Femur (tissue), 1 donor: Measurements from ENCODE around the gene CNTN2.

Source experiments
- DNase-seq: peaks from one replicate; pipeline ENCODE4 v3.0.0-alpha.2; 2017

CNTN2 gene

DNA sequence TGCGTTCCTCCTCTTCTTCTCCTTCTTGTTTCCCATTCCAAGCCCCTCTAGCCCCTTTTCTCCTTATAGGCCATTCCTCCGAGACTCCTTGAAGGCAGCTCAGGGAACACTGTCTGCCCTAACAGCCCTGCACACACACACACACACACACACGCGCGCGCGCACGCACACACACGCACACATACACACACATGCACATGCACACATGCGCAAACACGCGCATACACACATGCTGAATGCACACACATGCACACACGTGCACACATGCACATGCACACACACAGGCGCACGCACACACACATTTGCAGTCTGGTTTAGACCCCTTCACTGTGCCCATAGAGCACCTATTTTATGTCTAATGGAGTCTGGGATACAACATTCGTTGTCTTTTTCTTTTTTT is 17.8 kb upstream of the CNTN2 start:
- no peak for DNase-seq

DNA sequence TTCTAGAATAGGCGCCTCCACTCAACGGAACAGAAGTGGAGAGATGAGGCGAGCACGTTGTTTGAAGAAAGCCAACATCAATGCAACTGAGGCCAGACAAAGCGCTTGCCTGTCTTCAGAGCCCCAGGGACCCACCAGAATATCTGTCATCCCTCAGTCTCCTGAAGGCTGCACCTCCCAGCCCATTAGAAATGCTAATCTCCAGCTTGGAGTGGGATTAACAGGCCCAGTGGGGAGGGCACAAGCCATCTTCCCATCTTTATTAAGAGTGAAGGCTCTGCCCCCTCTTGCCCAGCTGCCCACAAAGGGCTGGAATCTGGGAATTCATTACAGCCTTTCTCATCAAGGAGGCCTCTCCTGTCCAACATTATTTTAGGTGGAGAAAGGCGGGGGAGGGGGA is 16.8 kb upstream of the CNTN2 start:
- DNase-seq = no peak

DNA sequence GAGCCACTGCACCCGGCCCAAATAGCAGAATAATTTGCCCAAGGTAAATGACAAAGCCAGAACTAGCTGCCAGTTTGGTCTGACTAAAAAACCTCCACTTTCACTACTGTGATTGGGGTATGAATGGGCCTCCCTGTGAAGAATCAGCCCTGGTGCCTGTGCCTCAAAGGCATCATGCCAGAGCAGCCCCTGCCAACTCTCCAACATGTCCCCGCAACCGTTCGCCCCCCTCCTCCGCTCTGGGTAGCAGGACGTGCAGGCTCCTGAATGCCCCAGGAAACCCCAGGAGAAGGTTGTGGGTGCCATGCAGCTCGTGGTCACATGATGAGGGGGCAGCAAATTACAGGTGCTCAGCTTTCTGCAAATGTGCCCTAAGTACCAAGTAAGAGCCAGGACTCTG is 14.6 kb upstream of the CNTN2 start:
- DNase-seq = no peak

DNA sequence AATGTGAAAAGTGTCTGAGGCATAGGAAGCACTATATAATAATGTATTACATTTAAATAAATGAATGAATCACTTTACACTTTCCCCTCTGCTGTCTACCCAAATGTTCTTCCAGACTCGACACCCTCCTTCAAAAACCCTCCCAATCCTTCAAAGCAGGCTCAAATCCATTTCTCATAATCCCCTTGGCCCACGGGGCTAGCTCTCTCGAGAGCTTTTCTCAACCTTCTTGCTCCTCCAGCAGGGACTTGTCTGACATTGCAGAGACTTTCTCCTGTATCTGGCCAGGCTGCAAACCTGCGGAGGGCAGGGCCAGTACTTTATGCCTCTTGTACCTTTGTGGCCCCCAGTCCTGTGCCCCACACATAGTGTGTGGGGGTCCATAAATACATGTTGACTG is 14.1 kb upstream of the CNTN2 start:
- DNase-seq = no peak

DNA sequence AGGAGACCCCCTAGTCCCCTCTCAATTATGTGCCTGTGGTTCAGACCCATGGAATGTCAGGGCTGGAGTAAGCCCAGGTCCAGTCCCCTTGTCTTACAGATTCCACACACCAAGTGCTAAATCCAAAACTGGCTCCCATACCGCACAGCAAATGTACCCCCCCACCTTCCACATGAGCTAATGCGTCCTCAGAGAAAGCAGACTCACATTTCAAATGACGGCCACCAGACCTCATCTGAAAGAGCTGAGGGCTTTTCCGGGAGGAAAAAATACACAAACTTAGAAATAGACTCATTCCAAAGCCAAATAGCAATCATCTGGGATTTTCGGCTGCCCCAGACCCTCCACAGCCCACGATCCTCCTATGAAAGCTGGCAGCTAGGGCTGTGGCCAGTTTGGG is 12.8 kb upstream of the CNTN2 start:
- no peak for DNase-seq

DNA sequence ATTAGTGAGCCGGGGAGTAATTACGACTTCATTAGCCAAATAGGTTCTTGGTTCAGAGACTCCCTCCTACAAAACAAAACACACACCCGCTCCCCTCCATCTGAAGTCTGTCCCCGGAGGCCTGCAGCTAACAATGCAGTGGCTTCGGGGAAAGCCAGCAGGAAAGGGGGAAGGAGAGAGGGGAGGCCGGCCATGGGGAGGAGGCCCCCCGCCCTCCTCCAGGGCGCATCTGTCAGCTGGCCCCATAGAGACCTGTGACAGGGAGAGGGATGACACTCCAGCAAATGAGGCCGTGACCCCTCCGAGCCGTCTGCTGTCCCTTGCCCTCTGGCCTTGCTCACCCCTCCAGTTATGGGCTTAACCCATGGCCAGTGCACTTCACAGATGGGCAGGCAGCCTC is 12.1 kb upstream of the CNTN2 start:
- no peak for DNase-seq

DNA sequence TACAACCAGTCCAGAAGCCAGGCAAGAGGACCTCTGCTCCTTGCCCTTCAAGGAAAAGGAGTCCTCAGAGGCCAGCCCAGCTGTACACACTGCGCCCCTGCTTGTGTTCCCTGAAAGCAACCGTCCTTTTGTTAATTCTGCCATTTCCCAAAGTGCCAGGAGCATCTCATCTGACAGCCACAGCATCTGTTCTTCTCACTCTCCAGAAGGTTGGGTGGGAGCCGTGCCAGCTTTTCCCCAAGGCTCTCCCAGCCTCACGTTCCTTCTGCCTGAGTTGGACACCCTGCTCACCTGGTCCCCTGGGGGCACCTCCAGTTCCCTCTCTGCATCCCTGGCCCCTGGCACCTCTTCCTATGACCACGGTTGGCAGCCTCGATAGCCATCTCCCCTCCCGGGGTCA is 10.5 kb upstream of the CNTN2 start:
- no peak for DNase-seq

DNA sequence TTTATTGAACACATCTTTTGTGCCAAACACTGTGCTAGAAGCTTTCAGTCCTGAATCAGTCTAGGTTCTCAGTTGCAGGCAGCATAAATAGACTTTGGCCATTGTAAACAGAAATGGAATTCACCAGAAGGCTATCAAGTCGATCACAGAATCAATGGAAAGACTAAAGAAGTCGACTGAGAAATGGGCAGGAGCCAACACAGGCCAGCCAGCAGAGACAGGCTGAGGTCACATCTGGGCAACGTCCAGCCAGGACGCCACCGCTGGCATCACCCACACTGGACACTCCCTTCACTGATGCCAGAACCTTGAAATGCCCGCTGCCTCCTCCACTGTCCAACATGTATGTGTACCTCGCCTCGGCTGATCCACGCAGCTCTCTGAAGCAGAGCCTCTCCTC is 5.5 kb upstream of the CNTN2 start:
- DNase-seq = no peak

DNA sequence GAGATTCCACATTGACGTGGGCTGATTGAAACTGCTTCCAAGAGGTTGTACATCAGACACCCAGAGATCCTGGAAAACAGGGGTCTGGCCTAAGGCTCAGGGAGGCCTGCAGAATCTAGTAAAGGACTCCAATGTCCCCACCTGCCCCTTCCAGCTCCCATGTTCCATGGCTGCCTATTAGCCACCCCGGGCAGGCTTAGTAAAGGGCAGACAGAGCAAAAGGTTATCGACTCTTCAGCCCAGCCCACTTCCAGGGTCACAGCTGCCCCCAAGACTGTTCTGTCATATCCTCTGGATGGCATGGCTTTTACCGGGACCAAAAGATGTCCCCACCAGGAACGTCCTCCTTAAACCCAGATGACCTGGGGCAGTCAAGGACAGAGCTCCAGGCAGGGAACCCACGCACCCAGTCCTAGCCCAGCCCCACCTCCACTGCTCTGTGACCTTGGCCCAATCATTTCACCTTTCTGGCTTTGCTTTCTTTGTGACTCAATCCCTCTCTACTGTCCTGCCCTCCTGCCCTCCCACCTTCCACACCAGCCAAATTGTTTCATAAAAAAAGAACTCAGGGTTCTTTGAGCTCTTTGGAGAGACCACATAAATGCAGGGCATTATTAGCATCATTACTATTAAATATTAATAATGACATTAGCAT is 4.8 kb upstream of the CNTN2 start:
- no peak for DNase-seq

DNA sequence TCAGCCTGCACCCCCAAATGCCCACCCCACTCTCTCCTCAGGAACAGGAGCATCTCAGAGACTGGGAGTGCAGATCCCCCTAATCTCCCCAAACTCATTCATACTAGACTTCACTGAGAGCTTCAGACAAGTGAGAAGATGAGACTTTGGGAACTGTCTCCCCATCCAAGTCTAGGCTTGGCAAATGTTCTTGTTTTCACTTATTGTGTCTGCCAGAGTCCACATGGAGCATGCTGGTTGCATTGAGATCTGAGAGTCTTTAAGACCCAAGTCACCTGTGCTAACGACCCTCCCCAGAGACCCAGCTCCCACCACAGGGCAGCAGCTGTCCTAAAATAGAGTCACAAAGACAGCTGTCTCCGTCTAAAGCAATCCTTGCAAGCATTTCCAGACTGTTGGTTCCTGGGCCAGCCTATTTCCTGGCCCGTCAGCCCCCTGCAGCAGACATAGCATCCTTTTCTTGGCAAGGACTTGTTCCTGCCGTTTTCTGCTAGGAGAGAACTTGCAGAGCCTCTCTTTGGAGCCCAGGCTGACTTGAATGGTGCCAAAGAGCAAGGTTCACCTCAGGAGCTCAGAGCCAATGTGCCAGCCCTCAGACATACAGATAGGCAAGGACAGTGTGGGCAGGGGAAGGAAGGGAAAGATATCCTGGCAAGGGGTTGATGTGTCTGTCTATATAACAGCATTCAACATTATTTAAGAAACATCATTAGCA is 1.9 kb upstream of the CNTN2 start:
- DNase-seq = no peak

DNA sequence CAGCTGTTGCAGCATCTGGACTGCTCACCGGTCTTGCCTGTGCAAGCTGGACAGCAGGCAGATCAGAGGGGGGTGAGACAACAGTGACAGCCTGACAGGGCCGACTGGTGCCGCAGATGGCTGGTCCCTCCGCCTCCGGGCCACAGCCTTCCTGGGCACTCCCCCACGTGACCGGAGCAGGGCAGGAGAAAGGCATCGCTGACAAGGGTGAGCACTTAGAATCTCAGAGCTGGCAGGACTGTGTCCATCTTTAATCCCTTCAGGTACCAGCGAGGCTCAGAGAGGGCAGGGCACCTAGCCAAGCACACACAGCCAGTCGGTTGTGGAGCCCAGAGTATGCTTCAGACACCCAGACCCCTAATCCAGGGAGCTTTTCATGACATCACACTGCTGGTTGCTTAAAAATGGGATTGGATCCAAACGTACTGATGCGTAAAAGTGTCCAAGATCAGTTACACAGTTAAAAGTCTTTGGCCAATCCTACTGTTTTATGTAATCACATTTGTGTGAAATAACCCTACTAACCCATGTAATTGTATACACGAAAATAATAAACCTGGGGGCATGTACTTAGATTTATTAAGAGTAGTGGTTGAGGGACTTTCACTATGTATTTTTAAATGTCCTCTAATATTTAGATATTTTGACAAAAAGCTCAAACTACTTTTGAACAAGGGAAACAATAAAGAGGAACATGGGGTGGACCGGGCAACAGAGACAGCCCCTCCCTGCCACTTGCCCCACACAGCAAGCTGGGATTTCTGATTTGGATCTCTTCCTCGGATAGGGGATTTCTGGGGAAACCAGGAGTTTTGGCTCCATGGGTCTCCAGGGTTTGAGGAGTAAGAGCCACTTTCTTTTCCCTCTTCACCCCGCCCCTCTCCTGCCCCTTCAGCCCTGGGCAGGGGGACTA is 758 bp upstream of the CNTN2 start:
- no peak for DNase-seq

DNA sequence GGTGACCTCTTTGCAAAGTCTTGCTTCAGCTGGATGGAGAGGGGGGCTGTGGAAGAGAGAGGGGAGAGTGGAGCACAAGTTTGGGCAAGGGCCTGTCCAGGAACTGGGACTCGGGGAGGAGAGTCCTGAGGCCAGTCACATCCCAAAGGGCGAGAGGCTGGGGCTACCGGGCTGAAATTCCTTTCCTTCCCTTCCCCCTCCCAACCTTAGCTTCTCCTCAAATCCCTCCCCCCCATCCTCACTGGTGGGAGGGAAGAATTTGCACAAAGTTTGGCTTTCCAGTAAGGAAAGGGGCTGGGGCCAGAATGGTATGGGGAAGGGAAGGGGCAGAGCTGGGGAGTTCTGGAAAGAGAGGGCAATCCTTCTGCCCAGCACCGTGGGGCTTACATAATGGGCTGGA is 854 bp downstream of the CNTN2 start:
- DNase-seq = no peak

DNA sequence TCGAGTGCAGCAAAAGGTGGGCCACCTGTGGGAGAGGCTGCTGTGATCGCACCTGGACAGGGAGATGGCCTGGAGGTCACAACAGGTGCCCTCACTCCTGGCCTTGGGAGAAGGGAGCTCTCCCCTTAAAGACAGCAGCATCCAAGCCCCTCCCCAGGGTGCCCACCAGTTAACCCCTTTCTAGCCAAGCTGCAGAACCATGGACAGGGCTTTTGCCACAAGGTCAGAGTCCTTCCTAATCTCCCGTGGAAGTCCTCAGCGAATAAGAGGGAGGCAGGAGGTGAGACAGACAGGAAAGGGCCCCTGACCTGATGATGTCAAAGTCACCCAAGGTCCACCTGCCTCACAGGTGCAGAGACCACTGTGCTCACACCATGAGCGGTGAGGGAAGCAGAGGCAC is 1.7 kb downstream of the CNTN2 start:
- no peak for DNase-seq

DNA sequence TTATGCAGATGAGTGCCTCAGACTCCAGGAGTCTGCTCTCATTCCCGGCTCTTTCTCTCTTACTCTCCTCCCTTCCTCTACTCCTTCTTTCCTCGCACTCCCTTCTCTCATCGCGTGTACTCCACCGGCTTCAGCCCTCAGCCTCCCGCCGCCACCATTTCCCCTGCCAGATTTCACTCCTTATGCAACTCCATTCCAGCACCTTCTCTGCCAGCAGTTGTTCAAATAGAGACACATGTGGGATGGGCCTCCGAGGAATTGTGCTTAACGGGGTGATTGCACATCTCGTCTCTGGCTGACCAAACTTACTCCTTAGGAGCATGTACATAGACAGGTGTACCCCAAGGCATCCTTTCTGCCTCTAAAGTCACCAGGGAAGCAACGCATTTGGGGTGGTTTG is 2.1 kb downstream of the CNTN2 start:
- DNase-seq = no peak

DNA sequence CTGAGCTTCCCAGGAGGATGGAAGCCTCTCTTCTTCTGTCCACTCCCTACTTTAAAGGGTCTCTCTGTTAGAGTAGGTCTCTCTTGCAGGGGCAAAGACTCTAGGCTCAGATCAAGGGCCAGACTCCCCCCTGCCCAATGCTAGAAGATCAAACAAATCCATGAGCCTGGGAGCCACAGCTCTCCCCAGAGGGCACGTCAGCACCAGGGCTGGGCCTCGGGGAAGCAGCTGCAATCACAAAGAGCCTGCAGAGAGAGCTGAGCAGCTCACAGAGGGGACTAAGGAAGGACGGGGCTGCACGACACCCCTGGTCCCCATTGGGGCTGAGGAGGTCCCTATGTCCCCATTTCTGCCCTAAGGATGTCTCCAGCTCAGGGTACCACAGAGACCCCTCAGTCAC is 3.9 kb downstream of the CNTN2 start:
- no peak for DNase-seq

DNA sequence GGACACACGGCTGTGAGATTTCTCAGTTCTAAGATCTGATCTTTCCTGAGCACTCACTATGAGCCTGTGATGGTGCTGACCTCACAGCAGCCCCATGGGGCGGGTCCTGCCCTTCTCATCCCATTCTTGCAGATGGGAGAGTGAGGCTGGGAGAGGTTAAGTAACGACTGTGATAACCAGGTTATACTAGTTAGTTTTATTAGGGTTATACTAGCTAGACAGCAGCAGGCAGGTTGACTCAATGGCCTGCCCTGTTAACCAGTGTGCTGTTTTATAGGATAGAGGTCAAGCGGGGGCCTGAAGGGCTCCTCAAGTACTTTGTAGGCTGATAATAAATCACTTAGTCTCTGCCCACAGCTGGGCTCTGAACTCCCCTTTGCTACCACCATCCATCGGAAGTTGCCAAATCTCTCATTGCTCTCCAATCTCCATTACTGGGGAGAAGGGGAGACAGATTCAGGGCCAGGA is 4.8 kb downstream of the CNTN2 start:
- no peak for DNase-seq

DNA sequence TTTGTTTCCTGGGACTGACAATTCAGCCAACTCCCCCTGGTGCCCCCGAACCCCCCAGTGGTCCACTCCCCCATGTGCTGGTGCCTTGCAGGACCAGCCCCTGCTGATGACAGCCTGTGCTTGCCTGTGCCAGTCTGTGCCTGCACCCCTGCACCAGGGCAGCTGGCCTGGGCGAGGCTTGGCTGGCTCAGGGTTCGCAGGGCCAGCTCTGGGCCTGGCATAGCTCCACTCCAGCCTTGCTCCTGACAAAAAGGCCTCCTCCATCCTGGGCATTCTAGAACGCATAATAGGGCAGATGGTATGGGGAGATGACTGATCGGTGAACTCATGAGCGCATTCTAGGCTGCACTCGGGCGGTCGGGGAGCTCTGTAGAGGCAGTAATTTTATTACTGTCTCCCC is 5.4 kb downstream of the CNTN2 start:
- DNase-seq = no peak

DNA sequence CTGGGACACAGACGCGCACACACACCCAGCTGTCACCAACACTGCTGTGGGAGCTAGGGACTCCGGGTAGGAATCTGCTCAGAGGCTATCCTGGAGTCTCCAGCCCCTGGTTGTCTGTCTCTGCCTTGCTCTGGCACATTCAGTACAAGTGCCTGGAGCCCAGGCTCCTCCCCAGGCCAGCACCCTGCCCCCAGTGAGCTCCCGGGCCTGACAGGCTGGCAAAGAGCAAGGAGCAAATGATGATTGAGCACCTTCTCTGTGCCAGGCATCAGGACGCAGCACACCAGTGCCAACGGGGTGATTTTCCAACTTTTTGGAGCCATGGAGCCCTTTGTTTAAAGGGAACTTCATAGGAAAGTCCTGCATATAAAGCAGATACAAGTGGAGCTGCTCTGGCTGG is 6.5 kb downstream of the CNTN2 start:
- DNase-seq = no peak

DNA sequence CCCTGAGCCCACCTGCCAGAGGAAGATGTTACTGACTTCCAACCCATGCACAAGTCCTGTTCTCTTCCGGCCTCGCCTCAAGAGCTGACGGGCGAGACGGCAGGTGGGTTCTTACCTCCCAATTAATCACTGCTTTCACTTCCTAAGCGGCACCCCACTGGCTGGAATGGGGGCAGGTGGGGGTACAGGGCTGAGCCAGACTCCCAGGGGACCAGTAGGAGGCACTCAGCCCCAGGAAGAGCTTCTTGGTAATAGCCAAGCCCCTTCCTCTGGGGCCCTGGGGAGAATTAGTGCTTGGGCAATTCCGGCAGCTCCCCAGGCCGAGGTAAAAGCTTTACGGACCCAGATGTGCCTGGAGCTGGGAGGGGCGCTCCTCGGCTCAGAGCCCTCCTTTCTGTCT is 9.7 kb downstream of the CNTN2 start:
- no peak for DNase-seq

DNA sequence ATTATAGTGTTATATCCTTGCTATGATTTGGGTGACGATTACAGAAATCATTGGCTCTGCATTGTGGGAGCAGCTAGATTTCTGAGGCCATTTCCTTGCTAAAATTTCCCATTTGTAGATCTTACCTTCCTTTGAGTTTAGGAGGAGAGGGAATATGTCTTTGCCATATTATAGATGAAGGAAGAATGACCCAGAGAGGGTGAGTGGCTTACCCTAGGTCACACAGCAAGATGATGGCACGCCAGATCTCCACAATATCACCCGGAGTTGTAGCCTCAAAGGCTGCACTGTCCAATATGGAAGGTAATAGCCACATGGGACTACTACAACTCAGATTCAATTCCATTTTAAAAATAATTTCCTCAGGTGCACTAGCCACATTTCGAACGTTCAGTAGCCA is 10.3 kb downstream of the CNTN2 start:
- DNase-seq = no peak

DNA sequence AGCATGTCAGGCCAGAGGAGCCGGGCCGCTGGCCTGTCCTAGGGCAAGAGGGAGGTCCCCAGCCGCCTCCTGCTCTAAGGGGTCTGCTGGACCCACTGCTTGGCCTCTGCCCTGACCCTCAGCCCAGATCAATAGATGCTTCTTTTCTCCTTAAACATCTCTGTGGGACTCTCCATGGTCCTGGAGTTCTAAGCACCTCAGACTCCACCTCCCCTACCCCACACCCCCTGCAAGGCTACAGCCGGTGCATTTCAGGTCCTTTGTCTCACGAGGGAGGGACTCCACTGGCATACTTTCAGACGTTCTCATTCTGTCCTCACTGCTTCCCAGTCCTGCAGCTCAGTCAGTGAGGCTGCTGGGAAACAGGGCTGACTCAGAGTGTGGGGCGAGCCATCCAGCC is 11.0 kb downstream of the CNTN2 start:
- no peak for DNase-seq

DNA sequence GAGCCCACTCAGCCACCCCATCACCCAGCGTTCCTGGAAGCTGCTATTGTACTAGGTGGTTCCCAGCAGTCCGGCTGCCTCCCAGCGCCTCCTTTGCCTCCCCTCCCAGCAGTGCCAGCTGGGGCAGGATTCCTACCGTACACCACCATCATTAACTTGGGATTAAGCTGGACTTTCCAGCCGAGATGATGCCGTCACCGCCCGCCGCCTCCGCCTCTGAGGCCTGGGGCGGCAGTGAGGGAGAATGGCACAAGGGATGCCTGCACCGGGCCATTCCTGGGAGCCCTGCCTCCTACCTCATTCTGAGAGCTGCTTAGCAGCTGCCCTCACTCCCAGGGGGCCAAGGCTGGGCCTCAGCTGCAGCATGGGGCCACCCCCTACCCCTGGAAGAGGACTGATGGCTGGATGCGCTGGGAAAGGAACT is 13.2 kb downstream of the CNTN2 start:
- DNase-seq = no peak

DNA sequence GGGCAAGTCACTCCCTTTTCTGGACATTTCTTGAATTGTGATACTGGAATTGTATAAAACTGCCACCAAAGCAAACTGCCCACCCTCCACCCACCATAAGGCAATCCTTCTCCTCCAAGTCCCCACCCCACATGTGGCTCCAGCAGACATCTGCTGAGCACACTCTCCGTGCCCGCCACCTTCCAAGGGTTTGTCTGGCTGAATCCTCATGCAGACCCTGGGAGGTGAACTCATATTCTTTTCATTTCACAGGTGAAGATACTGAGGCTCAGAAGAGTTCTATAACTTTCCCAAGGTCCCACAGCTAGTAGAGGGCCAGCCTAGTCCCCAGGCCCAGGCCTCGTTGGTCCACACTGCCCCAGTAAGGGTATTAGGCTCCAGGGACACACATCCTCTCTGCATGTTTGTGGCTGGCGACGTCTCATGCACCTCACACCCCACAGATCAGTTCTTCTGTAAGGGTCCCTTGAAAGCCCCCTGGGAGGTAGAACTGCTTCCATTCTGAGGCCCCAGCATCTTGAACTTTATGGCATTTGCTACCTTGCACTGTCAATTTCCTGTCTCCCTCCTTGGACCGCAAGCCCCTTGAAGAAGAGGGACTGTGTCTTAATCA is 14.1 kb downstream of the CNTN2 start:
- no peak for DNase-seq
